Skeletal muscle satellite cell (primary cell): Measurements from ENCODE around the gene ENC1.

Experiments used
- H3K27me3 ChIP-seq: 2 replicates; pipeline ENCODE4 v1.7.0; 2013; ENCODE audit warnings: low read length; ENCODE audit not compliant: control insufficient read depth, insufficient read depth
- H3K36me3 ChIP-seq: 2 replicates; pipeline ENCODE4 v1.7.0; 2013; ENCODE audit warnings: mild to moderate bottlenecking, control low read depth, low read length; ENCODE audit not compliant: insufficient read depth
- H3K4me1 ChIP-seq: 2 replicates; pipeline ENCODE4 v1.7.0; 2013; ENCODE audit warnings: low read length; ENCODE audit not compliant: control insufficient read depth, insufficient read depth
- H3K4me2 ChIP-seq: 2 replicates; pipeline ENCODE4 v1.7.0; 2013; ENCODE audit warnings: mild to moderate bottlenecking, low read length
- H3K4me3 ChIP-seq: 2 replicates; pipeline ENCODE4 v1.7.0; 2013; ENCODE audit warnings: low read length
- H3K9ac ChIP-seq: 2 replicates; pipeline ENCODE4 v1.7.0; 2013; ENCODE audit warnings: mild to moderate bottlenecking, low read depth, low read length, moderate library complexity
- H3K9me3 ChIP-seq: replicated peaks from 2 replicates; pipeline ENCODE4 v1.7.0; 2013; ENCODE audit warnings: mild to moderate bottlenecking, control low read depth, low read length

The ENC1 gene

DNA sequence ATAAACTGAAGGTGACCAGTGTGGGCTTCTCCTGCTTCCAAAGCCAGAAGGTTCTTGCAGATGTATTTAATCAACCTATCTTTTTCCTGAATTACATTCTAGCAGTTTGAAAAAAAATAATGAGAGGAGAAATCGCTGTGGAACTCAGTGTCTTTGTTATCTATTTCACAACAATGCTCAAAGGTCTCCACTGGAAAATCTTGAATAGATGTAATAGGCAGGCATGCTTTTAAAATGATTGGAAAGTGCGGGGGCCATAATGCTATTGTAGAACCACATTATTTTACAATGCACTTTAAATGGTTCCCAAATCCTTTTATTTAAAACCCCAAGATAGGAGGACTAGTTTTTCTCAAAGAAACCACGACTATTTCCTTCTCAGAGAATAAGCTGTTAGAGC lies 23.3 kb downstream of the ENC1 start:
- Histone ChIP-seq H3K4me2 (no peak overlapping the region), H3K36me3 (no peaks in the 10 kb centered on the region), H3K27me3 (no peaks in the 10 kb centered on the region), H3K4me3 (no peak overlapping the region), H3K9ac (no peak overlapping the region), H3K9me3 (no peaks in the 10 kb centered on the region), H3K4me1 (no peaks in the 10 kb centered on the region)

DNA sequence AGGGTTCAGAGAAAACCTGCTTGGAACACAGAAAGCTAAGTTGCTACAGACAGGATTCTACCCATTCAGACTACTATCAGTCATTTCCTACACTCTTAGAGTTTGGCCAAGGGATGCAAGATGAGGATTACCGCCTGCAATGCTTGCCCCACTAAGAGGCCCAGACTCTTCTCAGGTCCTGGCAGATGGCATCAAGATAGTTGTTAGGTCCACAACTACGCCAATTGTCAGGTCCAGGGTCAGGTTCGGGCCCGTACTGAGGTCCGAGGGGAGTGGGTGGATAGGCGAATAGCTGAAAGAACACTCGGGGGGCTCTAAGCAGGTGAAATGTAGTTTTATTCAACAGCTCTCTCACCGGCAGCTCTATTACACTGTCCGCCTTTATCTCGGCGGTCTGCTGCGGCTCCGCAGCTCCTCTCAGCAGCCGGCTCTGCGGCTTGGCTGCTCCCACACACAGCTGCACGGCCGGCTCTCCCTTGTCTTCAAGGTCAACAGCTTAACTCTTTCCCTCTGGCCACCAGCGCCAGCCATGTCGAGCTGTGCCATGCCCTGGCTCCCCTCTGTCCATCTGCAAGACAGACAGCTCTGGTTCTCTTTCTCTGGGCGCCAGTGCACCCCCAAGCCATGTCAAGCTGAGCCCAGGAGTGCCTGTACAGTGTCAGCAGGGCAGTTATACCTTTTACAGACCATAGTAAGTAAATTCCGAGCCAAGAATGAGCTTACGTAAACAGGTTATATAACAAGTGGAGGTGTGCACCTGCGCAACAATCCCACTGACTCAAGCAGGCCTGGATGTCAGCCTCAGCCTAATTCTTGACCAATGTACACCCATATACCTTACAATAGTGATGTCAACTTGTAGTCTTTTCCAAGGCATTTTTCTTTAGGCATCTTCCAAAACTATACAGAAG lies 24.0 kb downstream of the ENC1 start:
- no peaks in the 10 kb centered on the region for H3K36me3 ChIP-seq
- H3K4me2 ChIP-seq = no peak overlapping the region
- no peaks in the 10 kb centered on the region for H3K27me3 ChIP-seq
- no peaks in the 10 kb centered on the region for H3K4me1 ChIP-seq
- H3K9ac ChIP-seq = no peak overlapping the region
- H3K4me3 ChIP-seq = no peak overlapping the region
- no peaks in the 10 kb centered on the region for H3K9me3 ChIP-seq

GRCh38 chr5:74613283-74613682 lies 27.2 kb downstream of the ENC1 start:
- no peak overlapping the region for H3K4me3 ChIP-seq
- no peaks in the 10 kb centered on the region for H3K27me3 ChIP-seq
- no peak overlapping the region for H3K4me2 ChIP-seq
- H3K36me3 ChIP-seq = no peaks in the 10 kb centered on the region
- H3K9ac ChIP-seq = no peak overlapping the region
- H3K4me1 ChIP-seq = no peaks in the 10 kb centered on the region
- H3K9me3 ChIP-seq = no peaks in the 10 kb centered on the region

DNA sequence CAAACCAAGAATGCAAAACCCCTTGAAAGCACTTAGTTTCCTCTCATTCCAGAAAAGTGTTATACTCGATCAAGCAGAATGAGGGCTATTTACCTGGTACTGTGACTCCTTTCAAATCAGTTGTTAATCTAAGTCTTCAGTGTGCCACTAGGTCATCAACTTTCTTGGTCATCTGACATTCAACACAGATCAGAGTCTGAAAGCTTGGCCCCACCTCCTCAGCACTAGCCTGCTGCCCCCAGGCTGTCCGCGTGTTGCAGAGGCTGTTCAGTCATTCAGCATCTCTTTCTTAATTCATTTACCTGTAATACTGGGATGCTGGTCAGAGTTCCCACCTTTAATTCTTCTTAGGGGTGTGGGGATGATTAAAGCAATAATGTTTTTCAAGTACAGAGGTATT lies 28.5 kb downstream of the ENC1 start:
- H3K4me1 ChIP-seq = no peaks in the 10 kb centered on the region
- H3K9me3 ChIP-seq = no peaks in the 10 kb centered on the region
- no peak overlapping the region for H3K4me3 ChIP-seq
- no peak overlapping the region for H3K4me2 ChIP-seq
- no peaks in the 10 kb centered on the region for H3K27me3 ChIP-seq
- no peak overlapping the region for H3K9ac ChIP-seq
- H3K36me3 ChIP-seq = no peaks in the 10 kb centered on the region

DNA sequence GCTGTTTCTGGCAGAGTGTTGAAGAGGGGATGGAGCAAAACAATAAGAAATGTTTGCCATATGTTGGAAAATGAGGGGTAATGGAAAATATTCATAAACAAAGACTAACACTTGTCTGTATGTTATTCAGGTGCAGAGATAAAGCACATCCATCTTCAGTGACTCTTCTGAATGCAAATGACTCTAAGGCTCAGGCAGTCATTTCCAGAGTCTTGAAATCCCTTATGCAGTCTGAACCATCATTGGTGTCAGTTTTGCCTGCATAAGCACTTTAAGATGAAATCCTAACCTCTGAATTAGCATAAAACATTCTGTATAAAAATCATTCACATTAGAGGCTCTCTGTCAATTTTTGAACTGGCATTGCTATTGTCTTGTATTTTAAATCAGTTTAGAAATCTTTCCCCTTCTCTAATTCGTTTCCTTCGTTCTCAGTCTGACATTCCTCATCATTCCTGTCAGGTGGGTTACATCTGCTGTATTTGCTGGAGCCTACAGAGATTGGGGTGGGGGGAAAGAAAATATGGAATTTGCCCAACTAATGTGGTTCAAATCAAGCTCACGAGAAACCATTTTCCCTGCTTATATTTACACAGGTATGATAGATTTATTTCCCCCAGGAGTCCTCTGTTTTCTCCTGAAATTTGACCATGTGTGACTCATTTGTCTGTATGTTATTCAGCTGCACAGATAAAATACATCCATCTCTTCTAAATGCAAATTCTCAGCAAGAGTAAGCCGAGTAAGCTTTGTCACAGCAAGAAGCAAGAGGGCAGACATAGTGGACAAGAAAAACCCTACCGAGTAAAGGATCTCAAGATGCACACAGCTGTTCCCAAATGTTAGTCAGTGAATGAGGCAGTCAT lies 31.6 kb downstream of the ENC1 start:
- H3K9me3 ChIP-seq = no peaks in the 10 kb centered on the region
- H3K27me3 ChIP-seq = no peaks in the 10 kb centered on the region
- no peak overlapping the region for H3K4me2 ChIP-seq
- H3K4me3 ChIP-seq = no peak overlapping the region
- H3K36me3 ChIP-seq = no peaks in the 10 kb centered on the region
- no peaks in the 10 kb centered on the region for H3K4me1 ChIP-seq
- no peak overlapping the region for H3K9ac ChIP-seq

DNA sequence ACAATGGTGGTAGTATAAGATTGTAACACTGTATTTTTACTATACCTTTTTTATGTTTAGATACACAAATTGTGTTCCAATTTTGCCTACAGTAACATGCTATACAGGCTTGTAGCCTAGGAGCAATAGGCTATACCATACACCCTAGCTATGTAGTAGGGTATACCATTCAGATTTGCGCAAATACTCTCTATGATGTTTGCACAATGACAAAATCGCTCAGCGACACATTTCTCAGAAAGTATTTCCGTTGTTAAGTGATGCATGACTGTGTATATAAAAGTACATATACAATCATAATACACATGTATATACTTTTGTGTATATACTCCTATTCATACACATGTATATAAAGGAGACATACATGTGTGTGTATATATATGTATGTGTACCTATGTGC lies 34.8 kb downstream of the ENC1 start:
- Histone ChIP-seq H3K4me2 (no peak overlapping the region), H3K27me3 (no peaks in the 10 kb centered on the region), H3K4me3 (no peak overlapping the region), H3K9me3 (no peaks in the 10 kb centered on the region), H3K36me3 (no peaks in the 10 kb centered on the region), H3K4me1 (no peaks in the 10 kb centered on the region), H3K9ac (no peak overlapping the region)

DNA sequence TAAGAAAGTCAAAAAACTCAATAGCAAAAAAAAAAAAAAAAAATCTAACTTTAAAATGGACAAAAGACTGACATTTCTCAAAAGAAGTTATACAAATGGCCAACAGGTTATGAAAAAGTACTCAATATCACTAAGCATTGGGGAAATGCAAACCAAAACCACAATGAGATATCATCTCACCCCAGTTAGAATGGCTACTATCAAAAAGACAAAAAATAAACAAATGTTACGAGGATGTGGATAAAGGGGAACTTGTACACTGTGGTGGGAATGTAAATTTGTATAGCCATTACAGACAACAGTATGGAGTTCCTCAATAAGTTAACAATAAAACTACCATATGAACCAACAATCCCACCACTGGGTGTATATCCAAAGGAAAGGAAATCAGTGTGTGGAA lies 37.2 kb downstream of the ENC1 start:
- Histone ChIP-seq H3K36me3 (no peaks in the 10 kb centered on the region), H3K27me3 (no peaks in the 10 kb centered on the region), H3K9ac (no peak overlapping the region), H3K4me3 (no peak overlapping the region), H3K9me3 (no peaks in the 10 kb centered on the region), H3K4me1 (no peaks in the 10 kb centered on the region), H3K4me2 (no peak overlapping the region)

GRCh38 chr5:74599148-74599547 lies 41.4 kb downstream of the ENC1 start:
- Histone ChIP-seq H3K9me3 (no peaks in the 10 kb centered on the region), H3K4me3 (no peak overlapping the region), H3K4me1 (peaks cover 6% of the 10 kb centered on the region), H3K27me3 (no peaks in the 10 kb centered on the region), H3K36me3 (no peaks in the 10 kb centered on the region), H3K9ac (no peak overlapping the region), H3K4me2 (no peak overlapping the region)

DNA sequence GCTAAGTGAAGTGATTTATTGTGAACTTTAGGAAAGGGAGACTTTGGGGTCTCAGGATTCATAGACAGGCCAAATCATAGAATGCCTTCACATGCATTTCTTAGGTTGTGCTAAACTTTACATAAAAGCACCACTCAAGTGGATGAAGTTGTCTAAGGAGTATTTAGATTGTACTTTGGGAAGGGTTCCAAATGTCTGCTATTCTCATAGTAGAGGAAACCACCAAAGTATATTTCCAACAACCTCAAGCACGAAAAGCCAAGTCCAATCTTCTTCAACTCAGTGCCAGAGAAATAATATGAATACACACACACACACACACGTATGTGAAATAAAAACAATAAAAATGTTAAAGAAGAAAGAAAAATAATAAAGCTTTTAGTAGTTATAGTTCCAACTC lies 41.8 kb downstream of the ENC1 start:
- H3K27me3 ChIP-seq = no peaks in the 10 kb centered on the region
- no peak overlapping the region for H3K4me2 ChIP-seq
- no peak overlapping the region for H3K4me3 ChIP-seq
- peaks cover 6% of the 10 kb centered on the region for H3K4me1 ChIP-seq
- no peaks in the 10 kb centered on the region for H3K9me3 ChIP-seq
- no peak overlapping the region for H3K9ac ChIP-seq
- no peaks in the 10 kb centered on the region for H3K36me3 ChIP-seq

DNA sequence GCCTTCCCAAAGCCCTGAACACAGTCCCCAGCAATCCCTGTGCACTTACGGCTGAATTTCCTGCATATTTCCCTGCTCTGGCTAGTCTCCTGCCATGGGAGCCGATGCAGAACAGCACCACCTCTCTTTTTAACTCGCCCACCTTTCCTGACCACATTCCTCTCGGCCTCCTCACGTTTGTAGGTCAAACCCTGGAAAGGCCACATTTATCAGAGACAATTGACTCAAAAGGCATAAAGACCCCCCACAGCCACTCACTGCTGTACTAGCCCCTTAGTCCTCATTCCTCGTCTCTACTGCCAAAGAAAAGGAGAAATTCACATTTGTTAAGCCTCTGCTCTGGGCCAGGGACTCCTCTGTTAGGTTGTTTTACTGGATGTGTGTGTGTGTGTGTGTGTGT lies 43.6 kb downstream of the ENC1 start:
- Histone ChIP-seq H3K9ac (no peak overlapping the region), H3K27me3 (no peaks in the 10 kb centered on the region), H3K9me3 (no peaks in the 10 kb centered on the region), H3K4me1 (peaks cover 6% of the 10 kb centered on the region), H3K4me2 (no peak overlapping the region), H3K36me3 (no peaks in the 10 kb centered on the region), H3K4me3 (no peak overlapping the region)

GRCh38 chr5:74595143-74595925 lies 45.2 kb downstream of the ENC1 start:
- Histone ChIP-seq H3K9ac (no peak overlapping the region), H3K4me2 (no peak overlapping the region)

More at GRCh38 chr5:74595143-74595925, 45.2 kb downstream of the ENC1 start:
- Histone ChIP-seq H3K36me3 (no peaks in the 10 kb centered on the region), H3K4me3 (no peak overlapping the region), H3K9me3 (no peaks in the 10 kb centered on the region), H3K4me1 (peaks cover 6% of the 10 kb centered on the region), H3K27me3 (no peaks in the 10 kb centered on the region)
